Measurements from ENCODE around the gene IL1R2. TPM values are rescaled to one million over a fixed set of nuclear protein-coding genes. Genes with fewer than 3 reads are reported as not detected.
A peak's percentile ranks its signal among the peaks of the same experiment; 100 is the strongest.

The IL1R2 gene
- total RNA-seq, 4 donors from 2014 or later: 12.2 to 207 (median 32.1) TPM

DNA sequence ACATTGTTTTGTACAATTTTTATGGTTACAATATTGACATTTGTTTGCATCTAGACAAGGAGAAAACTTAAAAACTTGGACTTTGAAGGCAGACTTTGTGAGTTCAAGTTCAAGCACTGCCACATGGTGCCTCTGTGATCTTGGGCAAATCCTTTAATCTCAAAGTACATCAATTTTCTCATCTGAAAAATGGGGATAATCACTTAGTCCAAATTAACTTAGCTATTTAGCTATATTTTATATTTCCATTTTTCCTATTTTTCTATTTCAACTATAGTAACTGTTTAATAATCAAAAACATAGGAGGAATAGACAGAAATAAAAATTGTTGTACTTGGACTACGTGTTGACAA, 38.7 kb downstream of the IL1R2 start:
- DNase-seq (ENCODE audit: low spot score) (no peak), ATAC-seq (ENCODE audit: low FRiP score) (no peak)
- no peak for TF ChIP-seq CTCF (IDR thresholded peaks at IDR 0.05)

DNA sequence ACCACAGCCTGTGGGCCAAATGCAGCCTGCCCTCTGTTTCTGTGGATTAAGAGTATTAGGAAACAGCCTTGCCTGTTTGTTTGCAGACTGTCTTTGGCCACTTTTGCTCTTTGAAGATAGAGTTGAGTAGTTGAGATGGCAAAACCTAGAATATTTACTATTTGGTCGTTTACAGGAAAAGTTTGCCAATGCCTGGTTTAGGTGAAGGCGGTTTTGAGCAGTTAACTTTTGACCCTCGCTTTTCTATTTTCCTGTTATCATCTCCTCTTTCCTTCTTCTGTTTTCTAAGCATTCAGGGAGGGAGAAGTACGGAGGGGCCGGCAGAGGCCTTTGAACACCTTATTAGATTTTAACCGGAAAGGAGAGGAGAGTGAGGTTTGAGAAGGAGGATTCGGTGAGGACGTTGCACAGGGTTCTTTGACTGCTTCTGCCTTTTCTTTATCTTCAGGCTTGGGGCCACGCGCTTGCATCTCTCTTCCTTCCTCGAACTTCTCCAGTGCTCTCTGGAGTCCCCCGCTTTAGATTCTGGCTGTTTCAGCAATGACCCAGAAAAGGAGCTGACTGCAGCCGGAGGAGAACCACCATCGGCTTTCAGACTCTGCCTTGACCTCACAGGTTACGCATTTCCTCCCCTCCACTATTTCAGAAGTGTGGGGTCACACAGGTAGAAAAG, 39.2 kb downstream of the IL1R2 start:
- DNase-seq (ENCODE audit: low spot score): no peak
- ATAC-seq (ENCODE audit: low FRiP score): no peak

GRCh38 chr2:102032368-102033030, 40.7 kb downstream of the IL1R2 start:
- no peak for ATAC-seq (ENCODE audit: low FRiP score)

More for the DNA sequence above, 39.2 kb downstream of the IL1R2 start:
- TF ChIP-seq CTCF (IDR thresholded peaks at IDR 0.05): no peak

DNA sequence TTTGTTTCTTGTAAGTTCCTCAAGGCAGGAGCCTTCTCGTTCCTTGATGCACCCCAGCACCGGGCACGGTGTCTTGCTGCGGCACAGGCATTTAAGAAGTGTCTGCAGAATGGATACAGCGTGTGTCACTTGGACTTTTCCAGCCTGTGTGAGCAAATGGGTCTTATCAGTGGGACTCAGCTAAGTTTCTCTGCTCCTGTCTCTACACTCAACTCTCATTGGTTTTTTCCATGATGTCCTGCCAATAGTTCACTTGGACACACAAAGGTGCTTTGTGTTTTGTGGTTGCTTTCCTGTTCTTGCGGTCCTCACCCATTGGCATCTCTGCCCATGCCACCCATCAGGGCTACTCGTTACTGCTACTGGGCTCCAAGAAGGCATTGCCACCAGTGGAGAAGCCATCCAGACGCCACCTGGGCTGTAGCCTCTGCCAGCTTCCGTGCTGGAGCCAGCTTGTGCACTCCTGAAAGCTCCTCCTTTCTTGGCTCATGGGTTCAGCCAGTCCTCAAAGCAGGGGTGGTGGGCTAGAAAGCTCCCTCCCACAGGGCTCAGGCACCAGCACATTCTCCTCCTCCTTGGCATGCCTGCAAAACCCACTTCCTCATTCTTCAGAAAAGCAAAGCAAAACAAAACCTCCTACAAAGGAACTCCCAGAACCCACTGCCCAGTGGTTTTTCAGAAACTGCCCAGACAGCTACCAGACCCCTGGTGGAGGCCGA, 41.4 kb downstream of the IL1R2 start:
- ATAC-seq (ENCODE audit: low FRiP score): peak; percentile 79
- no peak for DNase-seq (ENCODE audit: low spot score)
- no peak for TF ChIP-seq CTCF (IDR thresholded peaks at IDR 0.05)

More at GRCh38 chr2:102032368-102033030, 40.7 kb downstream of the IL1R2 start:
- no peak for TF ChIP-seq CTCF (IDR thresholded peaks at IDR 0.05)
- DNase-seq (ENCODE audit: low spot score): no peak

GRCh38 chr2:102033750-102034682, 42.3 kb downstream of the IL1R2 start:
- no peak for DNase-seq (ENCODE audit: low spot score)
- no peak for ATAC-seq (ENCODE audit: low FRiP score)
- no peak for TF ChIP-seq CTCF (IDR thresholded peaks at IDR 0.05)

GRCh38 chr2:102034683-102035548, 43.2 kb downstream of the IL1R2 start:
- no peak for TF ChIP-seq CTCF (IDR thresholded peaks at IDR 0.05)
- ATAC-seq (ENCODE audit: low FRiP score) (no peak), DNase-seq (ENCODE audit: low spot score) (no peak)

Measured in omental fat pad (tissue), 4 donors.